HG02610 (cell line): ENCODE results near the gene SREBF1.

Source experiments
- ATAC-seq: cut with Tn5 transposase; IDR thresholded peaks from one replicate; pipeline ENCODE4 v1.9.1; 2021; ENCODE audit warnings: mild to moderate bottlenecking, moderate library complexity; ENCODE audit not compliant: unreplicated experiment

The SREBF1 gene

GRCh38 chr17:17836818-17837379, at the start of gene SREBF1:
TSS of gene SREBF1 (minus strand) at chr17:17836986. CDS start at chr17:17836817, 169 bp downstream.
- ATAC-seq: peak; percentile 20

GRCh38 chr17:17886226-17886625, 49.4 kb upstream of the SREBF1 start:
- no peak for ATAC-seq

GRCh38 chr17:17884391-17885357, 47.9 kb upstream of the SREBF1 start:
- no peak for ATAC-seq

GRCh38 chr17:17883801-17884200, 47.0 kb upstream of the SREBF1 start:
- no peak for ATAC-seq

GRCh38 chr17:17882082-17882581, 45.3 kb upstream of the SREBF1 start:
- no peak for ATAC-seq

- ATAC-seq: no peak
Observed at GRCh38 chr17:17880577-17881196, 43.9 kb upstream of the SREBF1 start.

GRCh38 chr17:17877529-17878358, 41.0 kb upstream of the SREBF1 start:
- ATAC-seq: no peak

- ATAC-seq: no peak
Observed at GRCh38 chr17:17876959-17877528, 40.3 kb upstream of the SREBF1 start.

GRCh38 chr17:17874478-17874877, 37.7 kb upstream of the SREBF1 start:
- no peak for ATAC-seq

- no peak for ATAC-seq
Observed at GRCh38 chr17:17873450-17873991, 36.7 kb upstream of the SREBF1 start.

GRCh38 chr17:17872547-17873345, 36.0 kb upstream of the SREBF1 start:
- no peak for ATAC-seq

GRCh38 chr17:17871913-17872312, 35.1 kb upstream of the SREBF1 start:
- ATAC-seq: no peak

GRCh38 chr17:17870247-17870646, 33.5 kb upstream of the SREBF1 start:
- ATAC-seq: no peak

- ATAC-seq: no peak
Observed at GRCh38 chr17:17868641-17869522, 32.1 kb upstream of the SREBF1 start.

GRCh38 chr17:17866897-17867296, 30.1 kb upstream of the SREBF1 start:
- no peak for ATAC-seq

GRCh38 chr17:17866425-17866824, 29.6 kb upstream of the SREBF1 start:
- no peak for ATAC-seq

GRCh38 chr17:17865035-17865434, 28.2 kb upstream of the SREBF1 start:
- no peak for ATAC-seq

GRCh38 chr17:17860766-17861107, 24.0 kb upstream of the SREBF1 start:
- no peak for ATAC-seq
